Right lobe of liver (tissue), 6 donors: Measurements from ENCODE around the gene RFC3. TPM values are rescaled to one million over a fixed set of nuclear protein-coding genes. Genes with fewer than 3 reads are reported as not detected.
A peak's percentile ranks its signal among the peaks of the same experiment; 100 is the strongest.

Experiments used
- ATAC-seq, 4 donors: fragments of 200-7000 bp; cut with Tn5 transposase; one replicate each; pipeline ENCODE4 v1.9.1; 2020; ENCODE audit warnings: mild to moderate bottlenecking in 4 of 4, moderate library complexity in 4 of 4
- DNase-seq, 3 donors: peaks; one replicate each; pipeline ENCODE4 v3.0.0-alpha.2; 2020
- H3K27ac ChIP-seq, 3 donors: fragments of 200-600 bp; one replicate each; pipeline ENCODE4 v1.8.0; 2022
- H3K27me3 ChIP-seq, 2 donors: fragments of 200-600 bp; one replicate each; pipeline ENCODE4 v1.8.0; 2022
- H3K36me3 ChIP-seq, 4 donors: fragments of 200-600 bp; sonication (generic) in 1 of 4; one replicate each; pipeline versions ENCODE4 v1.5.1 to v1.8.0; 2017 to 2022; ENCODE audit warnings: control low read depth in 1 of 4
- H3K4me1 ChIP-seq, 4 donors: fragments of 200-600 bp; sonication (generic) in 1 of 4; one replicate each; pipeline versions ENCODE4 v1.5.1 to v1.8.0; 2017 to 2022; ENCODE audit warnings: control low read depth in 1 of 4
- H3K4me3 ChIP-seq, 3 donors: fragments of 200-600 bp; one replicate each; pipeline ENCODE4 v1.8.0; 2022
- H3K9me3 ChIP-seq, 4 donors: fragments of 200-600 bp; sonication (generic) in 1 of 4; one replicate each; pipeline versions ENCODE4 v1.5.1 to v1.8.0; 2017 to 2022; ENCODE audit warnings: control low read depth in 1 of 4
- POLR2A ChIP-seq: fragments of 450-650 bp; IDR thresholded peaks from one replicate; pipeline ENCODE4 v1.6.1; 2017; ENCODE audit warnings: antibody characterized with exemption, mild to moderate bottlenecking
- WGBS: methylation state at CpG from one replicate; pipeline ENCODE4 v1.1.6; 2018; ENCODE audit warnings: low coverage, low lambda C conversion rate; ENCODE audit not compliant: insufficient coverage; ENCODE audit errors: missing lambda C conversion rate; 5-methylcytosine and 5-hydroxymethylcytosine counted together
- intact Hi-C, 2 donors: fragments of 100-400 bp; cut with DNase I; formaldehyde crosslinking; loops; one replicate each; pipeline versions ENCODE4 v1.11.2 to v1.14.1; 2022
- total RNA-seq, 6 experiments: library from RNA; depleted of rRNA in 2 of 6; stranded (reverse); fragments of >200 nt in 2 of 6; fragmentation: NEBNext Ultra II Directional in 3 of 6; extraction: Animal tissue kit (Norgen Biotek cat#: 25700) in 3 of 6; gene quantifications; one replicate each; pipeline versions ENCODE4 v1.1.0 to v1.2.4, GENCODE V29; 2016 to 2023
- TF ChIP-seq, protein P1 (sequence below), 4 donors: fragments of 200-600 bp in 3 of 4; fragments of 450-650 bp in 1 of 4; IDR thresholded peaks; one replicate each; pipeline versions ENCODE4 v1.5.1 to v1.8.0; 2016 to 2022; ENCODE audit warnings: antibody characterized with exemption in 4 of 4, mild to moderate bottlenecking in 2 of 4
- donor health status: DM: no; HTN: yes; CAD: no.
- donor health status: DM: no; HTN: no; CAD: no.
- donor health status: DM: no; HTN: no; CAD: no.
- donor health status: DM: no; HTN: yes; CAD: no.
- donor health status: DM: no; HTN: yes; CAD: no.

The RFC3 gene
- total RNA-seq, 6 experiments from 2014 or later: 1.6 to 10.0 (median 2.4) TPM

DNA sequence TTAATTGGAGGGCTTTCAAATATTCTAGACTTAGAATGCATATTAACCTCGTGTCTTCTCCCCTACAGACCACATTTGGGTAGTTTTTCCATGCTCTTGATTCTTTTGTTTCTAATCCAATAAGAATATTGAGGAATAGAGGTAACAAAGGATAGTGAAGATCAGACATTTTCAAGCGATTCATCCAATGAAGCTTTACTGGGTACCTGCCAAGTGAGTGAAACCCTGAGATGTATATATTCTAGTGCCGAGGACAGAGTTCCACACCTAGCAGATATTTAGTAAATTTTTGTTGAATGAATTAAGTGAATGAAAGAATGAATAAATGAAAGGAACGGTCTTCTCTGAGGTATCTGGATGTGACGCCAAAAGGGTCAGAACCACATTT, 442 bp upstream of the RFC3 start:
- 19% methylated on average over 5 of the region's 5 CpGs for WGBS
- H3K9me3 ChIP-seq: no peaks in the 10 kb centered on the region
- intact Hi-C loops: no loop called here
- TF ChIP-seq, protein P1, sequence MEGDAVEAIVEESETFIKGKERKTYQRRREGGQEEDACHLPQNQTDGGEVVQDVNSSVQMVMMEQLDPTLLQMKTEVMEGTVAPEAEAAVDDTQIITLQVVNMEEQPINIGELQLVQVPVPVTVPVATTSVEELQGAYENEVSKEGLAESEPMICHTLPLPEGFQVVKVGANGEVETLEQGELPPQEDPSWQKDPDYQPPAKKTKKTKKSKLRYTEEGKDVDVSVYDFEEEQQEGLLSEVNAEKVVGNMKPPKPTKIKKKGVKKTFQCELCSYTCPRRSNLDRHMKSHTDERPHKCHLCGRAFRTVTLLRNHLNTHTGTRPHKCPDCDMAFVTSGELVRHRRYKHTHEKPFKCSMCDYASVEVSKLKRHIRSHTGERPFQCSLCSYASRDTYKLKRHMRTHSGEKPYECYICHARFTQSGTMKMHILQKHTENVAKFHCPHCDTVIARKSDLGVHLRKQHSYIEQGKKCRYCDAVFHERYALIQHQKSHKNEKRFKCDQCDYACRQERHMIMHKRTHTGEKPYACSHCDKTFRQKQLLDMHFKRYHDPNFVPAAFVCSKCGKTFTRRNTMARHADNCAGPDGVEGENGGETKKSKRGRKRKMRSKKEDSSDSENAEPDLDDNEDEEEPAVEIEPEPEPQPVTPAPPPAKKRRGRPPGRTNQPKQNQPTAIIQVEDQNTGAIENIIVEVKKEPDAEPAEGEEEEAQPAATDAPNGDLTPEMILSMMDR (IDR thresholded peaks at IDR 0.05): no peak
- no peak for TF ChIP-seq POLR2A
- peaks cover 0 to 4% (median 0%) of the 10 kb centered on the region in 4 donors for H3K4me1 ChIP-seq
- H3K27me3 ChIP-seq: no peaks in the 10 kb centered on the region
- H3K27ac ChIP-seq: peak overlapping the region in 1 of 3 donors; percentile 0
- H3K4me3 ChIP-seq: peak overlapping the region; percentile 71 to 78 (median 72)
- DNase-seq: no peak
- peak in 3 of 4 donors; percentile 6 to 8 (median 8) for ATAC-seq
- H3K36me3 ChIP-seq: no peaks in the 10 kb centered on the region

DNA sequence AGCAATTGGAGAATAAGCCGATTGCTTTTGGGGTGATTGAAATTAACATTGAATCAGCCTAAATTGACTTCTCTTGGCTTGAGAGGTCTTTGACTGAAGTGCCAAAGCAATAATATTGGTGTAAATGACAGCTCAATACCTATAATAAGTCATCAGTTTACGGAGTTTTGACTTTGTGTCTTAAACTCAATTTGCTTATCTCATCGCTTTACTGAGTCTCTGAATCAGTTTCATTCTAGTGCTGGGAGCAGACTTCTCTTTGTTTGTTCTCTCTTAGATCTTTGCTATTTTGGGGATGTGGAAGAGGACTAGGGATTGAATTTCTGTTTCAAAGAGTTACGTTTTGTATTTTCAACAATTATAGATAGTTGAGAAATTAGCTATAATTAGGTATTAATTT, 7.1 kb downstream of the RFC3 start:
- H3K27ac ChIP-seq: no peak overlapping the region
- no peak overlapping the region for H3K4me3 ChIP-seq
- H3K4me1 ChIP-seq: no peaks in the 10 kb centered on the region
- no peaks in the 10 kb centered on the region for H3K36me3 ChIP-seq
- no peaks in the 10 kb centered on the region for H3K27me3 ChIP-seq
- ATAC-seq: no peak
- WGBS: 98% methylated on average over 4 of the region's 4 CpGs
- intact Hi-C loops: no loop called here
- TF ChIP-seq POLR2A: no peak
- TF ChIP-seq, protein P1 (IDR thresholded peaks at IDR 0.05): no peak
- no peaks in the 10 kb centered on the region for H3K9me3 ChIP-seq
- DNase-seq: no peak

DNA sequence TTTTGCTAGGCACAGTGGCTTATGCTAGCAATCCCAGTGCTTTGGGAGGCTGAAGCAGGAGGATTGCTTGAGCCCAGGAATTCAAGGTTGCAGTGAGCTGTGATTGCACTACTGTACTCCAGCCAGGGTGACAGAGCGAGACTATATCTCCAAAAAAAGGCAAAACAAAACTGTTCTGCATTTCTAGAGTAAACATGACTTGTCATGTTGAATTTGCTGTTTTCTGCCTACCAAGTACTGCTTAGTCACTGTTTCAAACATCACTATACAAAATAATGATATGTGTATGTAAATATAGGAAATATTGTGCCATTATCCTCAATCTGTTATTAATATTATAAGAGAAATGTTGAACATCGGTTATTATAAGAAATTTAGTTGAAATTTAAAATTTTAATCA, 9.2 kb downstream of the RFC3 start:
- intact Hi-C loops: no loop called here
- H3K4me3 ChIP-seq: no peak overlapping the region
- no peak for DNase-seq
- H3K27me3 ChIP-seq: no peaks in the 10 kb centered on the region
- no peak overlapping the region for H3K27ac ChIP-seq
- WGBS: 100% methylated on average over 2 of the region's 2 CpGs
- TF ChIP-seq, protein P1 (IDR thresholded peaks at IDR 0.05): no peak
- no peak for TF ChIP-seq POLR2A
- no peaks in the 10 kb centered on the region for H3K9me3 ChIP-seq
- ATAC-seq: no peak
- H3K36me3 ChIP-seq: no peaks in the 10 kb centered on the region
- no peaks in the 10 kb centered on the region for H3K4me1 ChIP-seq

DNA sequence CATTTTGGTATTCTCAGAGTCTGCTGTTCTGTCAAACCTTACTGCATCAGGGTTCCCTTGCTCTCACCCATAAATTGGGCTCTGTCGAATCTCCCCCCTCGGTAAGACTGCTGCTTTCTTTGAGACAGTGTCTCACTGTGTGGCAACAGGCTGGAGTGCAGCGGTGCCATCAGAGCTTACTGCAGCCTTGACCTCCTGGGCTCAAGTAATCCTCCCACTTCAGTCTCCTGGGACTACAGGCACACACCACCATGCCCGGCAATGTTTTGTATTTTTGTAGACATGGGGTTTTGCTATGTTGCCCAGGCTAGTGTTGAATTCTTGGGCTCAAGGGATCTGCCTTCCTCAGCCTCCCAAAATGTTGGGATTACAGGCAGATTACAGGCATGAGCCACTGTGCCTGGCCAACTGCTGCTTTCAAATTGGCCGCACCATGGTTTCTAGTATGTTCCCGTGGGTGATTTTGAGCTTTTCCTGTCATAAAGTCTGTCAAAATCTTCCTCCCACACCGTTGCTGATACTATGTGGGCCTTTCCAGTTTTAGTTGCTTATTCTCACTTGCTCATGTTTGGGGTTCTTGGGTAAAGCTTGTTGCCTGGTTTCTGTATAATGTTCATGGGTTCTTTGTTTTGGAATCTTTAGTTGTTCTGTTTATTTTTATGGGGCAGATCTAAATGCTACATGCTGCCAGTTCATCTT, 10.6 kb downstream of the RFC3 start:
- H3K9me3 ChIP-seq: no peaks in the 10 kb centered on the region
- H3K27me3 ChIP-seq: no peaks in the 10 kb centered on the region
- no peak for TF ChIP-seq POLR2A
- TF ChIP-seq, protein P1 (IDR thresholded peaks at IDR 0.05): no peak
- no peak overlapping the region for H3K4me3 ChIP-seq
- no peak overlapping the region for H3K27ac ChIP-seq
- H3K4me1 ChIP-seq: no peaks in the 10 kb centered on the region
- WGBS: 78% methylated on average over 3 of the region's 7 CpGs
- ATAC-seq: no peak
- intact Hi-C loops: no loop called here
- no peaks in the 10 kb centered on the region for H3K36me3 ChIP-seq
- DNase-seq: no peak
